Astrocyte (in vitro differentiated cells and primary cell): Measurements from ENCODE around the gene HS3ST3A1.

Source experiments
- CTCF ChIP-seq: IDR thresholded peaks from 2 replicates; pipeline ENCODE4 v1.5.1; 2011; ENCODE audit warnings: low read depth, mild to moderate bottlenecking, inconsistent platforms, low read length, moderate library complexity; ENCODE audit not compliant: insufficient read depth
- EZH2 ChIP-seq: IDR thresholded peaks from 2 replicates; pipeline ENCODE4 v1.6.1; 2012; ENCODE audit warnings: mild to moderate bottlenecking, low read length, inconsistent platforms; ENCODE audit not compliant: insufficient read depth

- TF ChIP-seq CTCF (no peak), EZH2 (no peak)
Measured at GRCh38 chr17:13563866-13564265, 37.9 kb downstream of the HS3ST3A1 start.
